ENCODE results near the gene CARD11. TPM values are rescaled to one million over a fixed set of nuclear protein-coding genes. Genes with fewer than 3 reads are reported as not detected.
"Not testable (repeated sequence)": the region's sequence is repeated elsewhere in the genome, so short reads cannot be mapped to it uniquely, and the experiment has no call there.

The CARD11 gene
- polyA plus RNA-seq, 1 experiment, result not detected

- no peaks in the 10 kb centered on the region for H3K36me3 ChIP-seq (ENCODE audit: control insufficient read depth, insufficient read depth, low read length)
- no peak for TF ChIP-seq CTCF (IDR thresholded peaks at IDR 0.05; ENCODE audit: insufficient read depth, low read depth, low read length)
- no peak for DNase-seq (ENCODE audit: low read depth)
- H3K27me3 ChIP-seq (ENCODE audit: control insufficient read depth, insufficient read depth, low read length), result no peaks in the 10 kb centered on the region
- CTCF ChIA-PET, result no interaction called here
- H3K4me3 ChIP-seq (ENCODE audit: low read depth, low read length), result no peak overlapping the region
- POLR2A ChIA-PET, result no interaction called here
These were observed 21.8 kb downstream of the CARD11 start for GRCh38 chr7:3021825-3022224.

- H3K36me3 ChIP-seq (ENCODE audit: control insufficient read depth, insufficient read depth, low read length); POLR2A ChIA-PET; CTCF ChIA-PET: not testable (repeated sequence)
These were observed 22.4 kb downstream of the CARD11 start for GRCh38 chr7:3021224-3021623.

GRCh38 chr7:3020416-3020815 lies 23.3 kb downstream of the CARD11 start:
- POLR2A ChIA-PET, result no interaction called here
- TF ChIP-seq CTCF (IDR thresholded peaks at IDR 0.05; ENCODE audit: insufficient read depth, low read depth, low read length), result no peak
- no peak for DNase-seq (ENCODE audit: low read depth)
- CTCF ChIA-PET, result no interaction called here
- Histone ChIP-seq H3K27me3 (ENCODE audit: control insufficient read depth, insufficient read depth, low read length) (no peaks in the 10 kb centered on the region), H3K4me3 (ENCODE audit: low read depth, low read length) (no peak overlapping the region), H3K36me3 (ENCODE audit: control insufficient read depth, insufficient read depth, low read length) (no peaks in the 10 kb centered on the region)

More at GRCh38 chr7:3021224-3021623, 22.4 kb downstream of the CARD11 start:
- H3K4me3 ChIP-seq (ENCODE audit: low read depth, low read length); H3K27me3 ChIP-seq (ENCODE audit: control insufficient read depth, insufficient read depth, low read length); DNase-seq (ENCODE audit: low read depth): not testable (repeated sequence)

GRCh38 chr7:3019801-3020200 lies 23.9 kb downstream of the CARD11 start:
- no peak for TF ChIP-seq CTCF (IDR thresholded peaks at IDR 0.05; ENCODE audit: insufficient read depth, low read depth, low read length)
- POLR2A ChIA-PET, result no interaction called here
- CTCF ChIA-PET, result no interaction called here
- Histone ChIP-seq H3K36me3 (ENCODE audit: control insufficient read depth, insufficient read depth, low read length) (no peaks in the 10 kb centered on the region), H3K27me3 (ENCODE audit: control insufficient read depth, insufficient read depth, low read length) (no peaks in the 10 kb centered on the region), H3K4me3 (ENCODE audit: low read depth, low read length) (no peak overlapping the region)
- DNase-seq (ENCODE audit: low read depth), result no peak

GRCh38 chr7:3013975-3014792 lies 29.5 kb downstream of the CARD11 start:
- Histone ChIP-seq H3K4me3 (ENCODE audit: low read depth, low read length) (no peak overlapping the region), H3K36me3 (ENCODE audit: control insufficient read depth, insufficient read depth, low read length) (no peaks in the 10 kb centered on the region), H3K27me3 (ENCODE audit: control insufficient read depth, insufficient read depth, low read length) (no peaks in the 10 kb centered on the region)
- no peak for DNase-seq (ENCODE audit: low read depth)
- no peak for TF ChIP-seq CTCF (IDR thresholded peaks at IDR 0.05; ENCODE audit: insufficient read depth, low read depth, low read length)
- CTCF ChIA-PET, result no interaction called here
- POLR2A ChIA-PET, result no interaction called here

Data from BJ (cell line).